SK-MEL-5 (cell line): ENCODE measurements around the gene IRAK1. TPM values are rescaled to one million over a fixed set of nuclear protein-coding genes. Genes with fewer than 3 reads are reported as not detected.
A peak's percentile ranks its signal among the peaks of the same experiment; 100 is the strongest.

Experiments used
- DNase-seq: peaks from one replicate; pipeline ENCODE4 v3.0.0-alpha.2; 2016; ENCODE audit warnings: low read depth, low spot score
- in situ Hi-C: cut with HindIII; loops from 2 replicates; pipeline ENCODE4 v1.10.0; 2016; ENCODE audit warnings: low sequenced_read_pairs, high pct_unique_total_duplicates, low pct_unique_long_range_greater_than_20kb
- polyA plus RNA-seq, 2 experiments: library from polyadenylated mRNA; depleted of rRNA; stranded (reverse); fragments of >200 nt; gene quantifications; 2 replicates each; pipeline ENCODE4 v1.2.3, GENCODE V29; 2015
- total RNA-seq: library from RNA; depleted of rRNA; stranded (reverse); fragments of >200 nt; shearing (Covaris generic); gene quantifications from 2 replicates; pipeline ENCODE4 v1.2.3, GENCODE V29; 2014; rRNA removed

Gene IRAK1
- 45.1 and 52.6 TPM in 2 replicates for total RNA-seq
- polyA plus RNA-seq (2015; cell fraction: cytosol; rRNA removed): 130 and 159 TPM in 2 replicates
- 88.5 and 148 TPM in 2 replicates for polyA plus RNA-seq (2015; cell fraction: nucleus; rRNA removed)

DNA sequence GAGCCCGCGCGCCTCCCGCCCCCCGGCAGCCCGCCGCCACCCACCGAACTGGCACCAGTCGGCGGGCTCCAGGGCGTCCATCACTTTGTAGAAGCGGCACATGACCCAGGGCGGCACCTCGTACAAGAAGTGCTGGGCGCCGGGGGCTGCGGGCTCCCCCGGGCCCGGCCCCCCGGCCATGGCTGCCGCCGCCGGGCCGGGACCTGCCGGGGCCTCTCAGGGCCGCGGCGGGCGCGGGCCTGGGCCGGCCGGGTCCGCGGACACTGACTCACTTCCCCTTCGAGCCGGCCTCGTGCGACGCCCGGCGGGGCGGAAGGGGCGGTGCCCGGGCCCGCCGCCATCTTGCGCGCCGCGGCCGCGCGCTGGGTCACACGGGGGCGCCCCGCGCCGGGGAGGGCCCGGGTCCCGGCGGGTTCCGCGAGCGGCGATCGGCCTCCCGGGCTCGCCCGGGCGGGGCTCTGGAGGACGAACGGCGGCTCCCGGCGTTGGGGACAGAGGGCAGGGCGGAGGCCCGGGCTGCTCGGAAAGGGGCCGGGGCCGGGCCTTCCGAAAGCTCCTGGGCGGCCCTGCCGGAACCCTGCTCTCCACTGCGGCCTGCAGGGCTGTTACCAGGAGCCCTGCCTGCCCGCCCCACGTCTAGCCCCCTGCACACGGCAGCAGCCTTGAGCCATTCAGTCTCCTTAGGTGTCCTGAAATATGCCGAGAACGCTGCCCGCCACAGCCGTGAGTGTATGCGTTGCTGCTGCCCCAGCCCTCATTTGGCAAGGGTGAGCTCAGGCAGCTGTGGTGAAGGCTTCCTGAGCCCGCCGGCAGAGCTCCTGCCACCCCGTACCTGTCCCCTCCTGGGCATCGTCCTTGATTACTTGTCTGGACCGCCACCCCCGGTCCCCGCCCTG lies at the start of gene IRAK1:
Gene IRAK1 (minus strand): TSS at position 270 of the 896 bp plus-strand sequence. CDS start 90 bp downstream, at position 180.
- DNase-seq: peak; percentile 50
- in situ Hi-C loops: no loop called here

DNA sequence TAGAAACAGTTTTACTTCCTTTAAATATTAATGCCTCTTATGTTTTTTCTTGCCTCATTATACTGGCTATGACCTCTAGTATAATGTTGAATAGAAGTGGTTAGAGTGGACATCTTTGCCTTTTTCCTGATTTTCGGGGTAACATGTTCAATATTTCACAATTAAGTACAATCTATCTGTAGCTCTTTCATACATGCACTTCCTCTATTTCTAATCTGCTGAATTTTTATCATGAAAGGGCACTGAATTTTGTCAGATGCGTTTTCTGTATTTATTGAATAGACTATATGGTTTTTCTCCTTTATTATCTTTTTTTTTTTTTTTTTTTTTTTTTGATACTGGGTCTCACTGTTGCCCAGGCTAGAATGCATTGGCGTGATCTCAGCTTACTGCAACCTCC lies 48.9 kb upstream of the IRAK1 start:
- in situ Hi-C loops: no loop called here
- DNase-seq: no peak

DNA sequence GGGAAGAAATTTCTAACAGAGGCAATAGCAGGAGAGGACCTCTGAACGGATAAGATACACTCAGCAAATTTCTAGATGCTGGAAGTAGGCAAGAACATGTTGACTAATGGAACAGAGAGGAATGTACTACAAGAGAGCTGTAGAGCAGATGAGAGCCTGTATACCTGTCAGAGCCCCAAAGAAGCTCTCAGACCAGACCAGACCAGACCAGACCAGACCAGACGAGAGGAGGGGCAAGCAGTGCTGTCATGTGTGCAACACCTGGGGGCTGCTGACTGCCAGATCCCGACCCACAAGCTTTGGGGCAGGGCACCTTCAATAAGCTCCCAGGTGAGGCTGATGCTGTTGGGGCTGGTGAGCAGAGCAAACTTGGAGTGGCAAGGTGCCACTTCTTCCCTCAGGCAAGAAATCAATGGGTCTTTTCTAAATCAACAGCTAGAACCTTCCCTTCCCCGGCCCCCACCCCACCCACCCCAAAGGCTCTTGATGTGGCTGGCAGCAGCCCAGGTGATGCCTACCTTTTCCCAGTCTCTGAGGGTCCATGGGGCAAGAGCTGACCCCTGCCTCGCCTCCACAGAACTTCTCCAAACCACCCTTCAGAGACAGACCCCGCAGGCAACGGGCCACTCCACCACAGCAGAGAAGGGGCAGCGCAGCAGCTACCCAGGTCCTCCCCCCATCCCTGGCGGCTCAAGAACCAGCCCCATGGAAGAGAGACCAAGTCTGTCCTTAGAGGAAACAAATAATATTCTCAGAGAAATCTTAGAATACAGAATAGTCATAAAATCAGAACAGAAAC lies 45.1 kb upstream of the IRAK1 start:
- in situ Hi-C loops: no loop called here
- no peak for DNase-seq

DNA sequence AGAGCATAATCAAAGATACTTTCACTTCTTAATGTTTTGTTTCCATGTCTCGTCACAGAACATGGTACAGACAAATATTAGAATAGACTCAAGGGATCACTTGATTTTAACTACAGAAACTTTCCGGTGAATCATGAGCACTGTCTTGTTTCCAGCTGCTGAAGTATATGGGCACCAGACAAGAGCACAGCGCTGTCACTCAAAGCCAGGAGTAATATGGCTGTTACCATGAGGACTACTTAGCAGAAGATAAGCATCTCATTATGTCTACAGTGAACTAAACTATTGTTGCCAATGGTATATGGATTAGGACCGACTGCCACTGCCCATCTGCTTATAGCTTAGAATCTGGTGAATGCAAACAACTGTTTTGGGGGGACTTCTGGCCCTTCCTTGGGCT lies 43.5 kb upstream of the IRAK1 start:
- in situ Hi-C loops: no loop called here

DNA sequence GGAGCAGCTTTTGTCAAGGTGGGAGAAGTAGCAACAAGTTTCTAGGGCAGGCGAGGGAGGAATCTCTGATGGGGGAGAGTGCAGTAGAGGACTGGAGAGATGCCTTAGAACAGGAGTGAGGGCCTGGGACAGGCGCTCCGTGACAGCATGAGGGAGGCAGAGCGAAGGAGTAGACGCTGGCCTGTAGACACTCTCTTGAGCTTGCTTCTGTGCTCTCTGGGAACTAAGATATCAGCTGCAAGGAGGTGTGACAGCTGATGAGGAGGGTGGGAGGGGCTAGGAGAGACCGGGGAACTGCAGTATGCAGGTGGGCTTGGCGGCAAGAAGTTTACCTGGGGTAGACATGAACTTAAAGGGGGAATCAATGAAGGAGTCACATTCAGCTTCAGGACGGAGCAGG lies 42.1 kb upstream of the IRAK1 start:
- no peak for DNase-seq
- in situ Hi-C loops: no loop called here

More for the DNA sequence above, 43.5 kb upstream of the IRAK1 start:
- DNase-seq: no peak

DNA sequence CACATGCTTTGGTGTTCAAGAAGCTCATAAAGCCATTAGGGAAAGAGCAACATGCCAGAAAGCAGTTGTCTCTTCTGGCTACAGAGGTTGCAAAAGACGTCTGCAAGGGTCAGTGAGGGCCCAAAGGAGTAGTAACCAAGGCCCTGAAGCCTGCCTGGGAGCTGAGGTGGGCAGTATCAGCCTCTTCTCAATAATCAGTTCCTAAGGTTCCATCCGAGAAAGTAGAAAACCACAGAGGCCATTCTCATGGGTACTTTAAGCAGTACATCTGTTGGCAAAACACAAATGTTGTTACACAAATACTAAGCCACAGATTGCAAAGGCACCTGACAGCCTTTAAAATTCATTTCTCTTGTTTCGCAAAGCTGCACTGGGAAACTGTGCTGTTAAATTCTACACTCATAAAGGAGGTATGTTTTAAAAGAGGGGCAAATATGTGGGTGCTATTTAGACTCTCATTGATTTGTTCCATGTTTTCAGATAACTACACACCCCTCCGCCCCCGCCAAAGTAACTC lies 40.1 kb upstream of the IRAK1 start:
- no peak for DNase-seq
- in situ Hi-C loops: no loop called here

DNA sequence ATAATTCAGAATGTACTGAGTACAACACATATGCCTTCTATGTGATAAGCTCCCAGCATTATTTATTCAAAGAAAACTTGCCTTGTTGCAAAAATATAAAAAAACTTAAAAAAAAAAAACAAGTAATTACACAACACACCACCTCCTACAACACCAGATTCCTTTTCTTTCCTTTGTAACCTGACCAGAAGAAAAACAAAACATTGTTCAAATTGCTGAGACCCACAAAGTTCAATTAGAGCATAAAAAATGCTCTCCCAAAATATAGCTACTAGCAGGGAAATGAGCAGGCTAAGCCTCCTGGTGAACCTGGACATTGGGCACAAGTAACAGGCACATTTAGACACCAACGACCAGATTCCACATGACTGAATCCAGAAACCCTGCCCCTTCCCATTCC lies 39.5 kb upstream of the IRAK1 start:
- in situ Hi-C loops: no loop called here
- no peak for DNase-seq

DNA sequence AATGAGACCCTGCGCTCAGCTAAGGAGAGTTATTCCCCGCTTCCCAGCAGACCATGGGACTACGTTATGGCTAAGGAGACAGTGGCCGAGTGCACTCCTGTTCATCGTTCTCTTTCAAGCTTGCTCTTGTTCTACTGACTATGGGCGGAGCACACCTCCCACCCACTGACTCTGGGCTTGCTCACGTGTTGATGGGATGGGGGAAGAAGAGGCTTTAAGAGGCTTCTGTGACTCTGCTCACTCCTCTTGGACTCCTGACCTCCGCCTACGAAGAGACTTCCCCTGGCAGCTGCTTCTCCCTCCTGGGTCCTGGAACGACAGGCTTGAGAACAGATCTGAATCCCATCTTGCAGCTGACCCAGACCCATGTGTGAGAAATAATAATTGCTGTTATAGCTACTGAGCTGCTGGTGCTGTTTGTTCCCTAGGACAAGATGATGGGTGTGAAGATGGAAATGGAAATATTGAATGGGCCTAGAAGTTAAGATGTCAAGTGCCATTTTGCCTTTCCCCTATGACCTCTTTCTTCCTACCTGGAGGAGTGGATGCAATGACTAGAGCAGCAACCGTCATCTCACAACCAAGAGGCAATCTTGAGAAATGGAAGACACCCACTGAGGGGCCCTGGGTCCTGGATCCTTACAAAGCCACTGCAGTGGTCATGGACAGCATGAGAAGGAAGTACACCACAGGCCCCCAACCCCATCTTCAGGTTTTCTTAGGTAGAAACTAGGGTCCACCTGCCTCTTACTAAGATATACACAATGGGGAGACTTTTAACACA lies 38.7 kb upstream of the IRAK1 start:
- no peak for DNase-seq
- in situ Hi-C loops: no loop called here

DNA sequence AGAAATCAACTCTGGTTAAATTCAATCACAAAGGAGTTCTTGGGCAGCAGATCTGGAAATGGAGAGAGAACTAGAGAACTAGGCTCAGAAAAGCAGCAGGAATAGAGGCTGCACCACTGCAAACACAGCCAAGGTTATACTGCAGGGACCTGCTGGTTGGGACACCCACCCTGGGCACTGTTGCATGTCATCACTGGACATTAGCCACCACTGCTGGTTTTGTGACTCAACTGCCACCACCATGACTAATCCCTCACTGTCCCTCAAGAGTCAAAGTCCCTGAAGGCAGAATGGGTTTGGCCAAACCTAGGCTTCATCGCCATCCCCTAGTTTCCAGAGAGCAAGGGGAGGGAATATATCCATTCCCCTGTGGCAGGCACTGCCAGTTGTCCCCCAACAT lies 38.1 kb upstream of the IRAK1 start:
- in situ Hi-C loops: no loop called here
- DNase-seq: no peak

DNA sequence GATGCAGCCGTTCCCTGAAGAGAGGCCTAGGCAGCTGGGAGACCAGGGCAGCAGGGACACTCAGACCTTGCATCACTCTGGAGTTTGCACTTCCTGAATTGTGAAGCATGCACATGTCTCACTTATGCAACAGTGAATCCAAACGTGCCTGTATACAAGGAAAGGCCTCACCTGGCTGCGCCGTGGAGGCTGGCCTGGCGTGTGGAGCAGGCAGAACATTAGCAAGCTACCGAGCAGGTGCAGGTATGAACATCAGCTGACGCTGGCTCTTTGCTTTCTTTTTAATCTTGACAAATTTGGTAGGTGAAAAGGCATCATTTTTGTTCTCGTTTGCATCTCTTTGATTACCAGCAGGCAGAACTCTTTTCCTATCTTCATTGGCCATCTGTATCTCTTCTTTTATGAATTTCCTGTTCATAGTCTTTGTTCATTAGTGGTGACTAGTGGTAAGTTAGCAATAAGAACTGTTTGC lies 37.1 kb upstream of the IRAK1 start:
- in situ Hi-C loops: no loop called here
- no peak for DNase-seq

DNA sequence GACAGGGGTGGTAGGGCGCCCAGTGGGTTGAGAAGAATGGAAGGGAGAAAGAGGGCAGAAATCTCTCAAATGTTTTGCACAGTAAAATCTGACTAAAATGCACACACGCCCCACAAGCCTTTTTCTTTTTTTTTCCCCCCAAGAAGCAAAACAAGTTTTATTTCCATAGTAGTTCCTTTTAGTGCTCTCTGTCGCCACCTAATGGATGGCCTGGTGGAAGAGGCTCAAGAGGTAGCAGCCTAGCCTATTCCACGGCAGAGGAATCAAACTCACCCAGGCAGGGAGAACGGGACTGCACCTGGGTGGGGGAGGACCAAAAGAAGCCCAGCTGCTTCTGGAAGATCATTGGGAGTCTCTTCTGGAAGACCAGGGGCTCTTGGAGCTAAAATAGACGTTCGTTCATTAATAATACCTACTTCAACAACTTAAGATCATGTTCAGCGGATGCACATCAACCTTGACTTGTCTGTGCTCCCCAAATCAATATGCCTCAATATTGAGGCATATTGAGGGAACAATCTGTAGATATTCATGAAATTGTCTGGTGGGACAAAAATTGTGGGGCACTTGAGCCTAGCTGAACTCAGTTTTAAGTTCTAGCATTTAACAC lies 31.6 kb upstream of the IRAK1 start:
- in situ Hi-C loops: no loop called here
- peak; percentile 69 for DNase-seq

DNA sequence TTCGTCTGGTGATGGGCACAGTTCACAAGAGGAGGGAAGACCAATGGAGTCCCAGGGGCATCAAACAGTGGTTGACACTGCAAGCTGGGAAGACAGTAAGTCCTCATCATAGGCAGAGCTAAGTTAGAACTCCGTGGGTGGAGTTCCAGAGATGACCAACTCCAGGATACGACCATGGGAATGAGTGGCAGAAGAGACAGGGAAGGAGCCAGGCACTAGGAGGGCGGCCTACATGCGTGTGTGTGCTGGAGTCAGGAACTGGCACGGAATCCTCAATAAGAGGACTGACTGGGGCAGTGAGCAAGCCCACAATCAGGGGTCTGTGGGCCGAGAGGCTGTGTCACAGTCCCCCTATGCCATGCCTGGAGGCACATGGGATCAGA lies 30.4 kb upstream of the IRAK1 start:
- no peak for DNase-seq
- in situ Hi-C loops: no loop called here

DNA sequence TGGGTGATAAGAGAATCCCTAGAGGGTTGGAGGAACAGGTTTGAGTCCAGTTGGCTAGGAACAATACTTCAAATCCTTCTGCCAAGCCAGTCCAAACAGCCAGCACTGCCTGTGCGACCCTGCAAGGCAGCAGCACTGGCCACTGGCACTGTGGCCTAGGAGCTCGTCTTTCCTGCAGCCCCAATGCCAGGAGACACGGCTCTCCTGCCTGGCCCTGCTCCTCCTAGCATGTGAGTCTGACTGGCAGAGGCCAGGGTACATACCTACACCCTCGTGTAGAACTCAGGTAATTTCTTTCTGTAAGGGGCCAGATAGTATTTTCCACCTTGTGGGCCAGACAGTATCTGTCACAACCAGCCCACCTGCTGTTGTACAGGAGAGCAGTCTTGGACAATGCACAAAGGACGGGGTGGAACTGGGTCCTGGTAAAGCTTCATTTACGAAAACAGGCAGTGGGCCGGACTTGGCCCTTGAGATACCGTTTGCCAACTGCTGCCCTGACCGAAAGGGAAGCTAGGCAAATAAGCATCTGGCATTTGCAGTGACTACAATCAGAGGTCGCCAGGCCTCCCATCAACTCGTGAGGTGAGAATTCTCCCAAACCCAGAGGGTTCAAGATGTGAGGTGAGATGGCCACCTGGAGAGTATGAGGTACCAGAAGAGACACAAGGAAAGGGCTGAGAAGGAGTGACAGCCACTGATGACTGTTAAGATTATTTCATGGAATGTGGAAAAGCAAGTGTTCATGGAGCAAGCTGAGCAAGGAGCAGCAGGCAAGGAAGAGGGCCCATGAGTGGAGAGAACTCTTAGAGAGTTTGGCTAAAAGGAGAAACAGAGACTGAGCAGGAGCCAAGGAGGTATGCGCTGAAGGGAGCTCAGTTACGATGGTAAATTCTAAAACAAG lies 29.8 kb upstream of the IRAK1 start:
- in situ Hi-C loops: no loop called here
- DNase-seq: no peak

DNA sequence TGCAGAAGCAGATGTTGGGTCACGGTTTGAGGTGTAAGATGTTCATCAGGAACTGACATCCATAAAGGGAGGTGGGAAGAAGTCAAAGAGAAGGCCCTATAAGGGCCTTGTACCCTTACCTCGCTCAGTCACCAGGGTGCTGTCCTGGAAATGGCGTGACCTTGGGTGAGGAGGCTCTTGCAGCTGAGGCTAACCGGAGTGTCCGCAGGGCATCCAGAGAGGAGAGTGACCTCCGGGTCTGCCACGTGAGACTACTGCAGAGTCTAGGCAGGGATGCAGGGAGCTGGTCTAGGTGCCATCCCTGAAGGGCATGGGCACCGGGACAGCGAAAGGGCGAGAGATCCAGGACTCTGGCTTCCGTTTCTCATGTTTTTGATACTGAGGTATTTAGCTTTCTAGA lies 28.7 kb upstream of the IRAK1 start:
- in situ Hi-C loops: no loop called here
- no peak for DNase-seq

DNA sequence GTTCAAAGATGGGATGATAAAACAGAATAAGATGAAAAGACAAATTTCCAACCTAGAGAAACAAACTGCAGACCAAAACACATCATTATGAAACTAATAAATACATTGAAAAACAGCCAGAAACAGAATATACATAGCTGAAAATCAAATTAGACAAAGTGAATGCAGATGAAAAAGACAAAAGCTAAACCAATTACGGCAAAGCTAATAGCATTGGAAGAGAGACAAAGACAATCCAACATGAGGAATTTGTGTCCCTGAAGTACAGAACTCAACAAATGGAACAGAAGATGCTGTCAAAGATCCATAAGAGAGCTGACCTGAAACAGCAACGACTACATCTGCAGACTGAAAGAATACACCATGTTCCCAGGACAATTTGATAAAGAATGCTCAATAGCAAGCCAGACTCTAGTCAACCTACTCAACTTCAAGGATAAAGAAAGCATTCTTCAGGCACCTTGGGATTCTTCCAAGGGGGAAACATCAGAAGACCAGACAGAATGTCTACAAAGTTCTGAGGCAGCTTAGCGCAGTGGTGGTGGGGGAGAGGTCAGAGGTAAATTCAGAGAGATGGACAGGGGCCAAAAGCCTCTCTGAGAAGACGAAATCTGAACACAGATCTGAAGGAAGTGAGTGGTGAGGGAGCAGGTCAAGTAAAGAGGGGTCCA lies 27.4 kb upstream of the IRAK1 start:
- DNase-seq: peak; percentile 57
- in situ Hi-C loops: no loop called here
